ENCODE results near the gene SOS2.

SOS2 gene

GRCh38 chr14:50110323-50111037, 120.9 kb downstream of the SOS2 start:
- no CpG with 5 or more reads among the region's 4 CpGs for WGBS, 2 donors (ENCODE audit: extremely low coverage in 2 of 2, insufficient read length in 2 of 2, insufficient replicate concordance in 1 of 2)
- H2BK5ac ChIP-seq (ENCODE audit: low read length), result no peak overlapping the region
- no peak overlapping the region for H3K27ac ChIP-seq (replicated peaks; ENCODE audit: low read length)
- H3K4me2 ChIP-seq (ENCODE audit: insufficient read depth, low read length, poor library complexity, severe bottlenecking), result no peak overlapping the region
- peaks cover 1% of the 10 kb centered on the region for H3K79me1 ChIP-seq (ENCODE audit: low read depth, low read length)
- no peak overlapping the region for H3K14ac ChIP-seq (ENCODE audit: low read length)
- no peaks in the 10 kb centered on the region for H3K4me1 ChIP-seq (ENCODE audit: control insufficient read depth in 2 of 2, insufficient read depth in 1 of 2, low read depth in 1 of 2, low read length in 2 of 2)
- H2BK12ac ChIP-seq (ENCODE audit: low read length), result no peak overlapping the region
- no peak for DNase-seq (ENCODE audit: low spot score)
- no peak overlapping the region for H4K8ac ChIP-seq (ENCODE audit: low read depth, low read length)
- no peaks in the 10 kb centered on the region for H3K9me3 ChIP-seq (replicated peaks in 1 of 2; ENCODE audit: control insufficient read depth in 2 of 2, insufficient read depth in 1 of 2, low read depth in 1 of 2, low read length in 2 of 2)
- H2BK15ac ChIP-seq (ENCODE audit: low read length), result no peak overlapping the region
- H3K4me3 ChIP-seq (ENCODE audit: low read length in 2 of 2), result no peak overlapping the region
- no peak overlapping the region for H3K9ac ChIP-seq (ENCODE audit: low read depth, low read length, poor library complexity)
- no peak overlapping the region for H3K18ac ChIP-seq (ENCODE audit: low read length)
- H2AFZ ChIP-seq (ENCODE audit: low read length), result no peak overlapping the region
- H3K23ac ChIP-seq (ENCODE audit: low read depth, low read length, poor library complexity), result no peak overlapping the region
- no peaks in the 10 kb centered on the region for H3K27me3 ChIP-seq (ENCODE audit: control insufficient read depth in 3 of 3, insufficient read depth in 3 of 3, low read depth in 1 of 3, low read length in 3 of 3)
- no peak overlapping the region for H3K4ac ChIP-seq (ENCODE audit: low read length)
- no peak overlapping the region for H2AK5ac ChIP-seq (ENCODE audit: low read depth, low read length)
- H4K91ac ChIP-seq (ENCODE audit: low read depth, low read length, poor library complexity), result no peak overlapping the region
- no peak overlapping the region for H2BK120ac ChIP-seq (ENCODE audit: low read depth, low read length)
- H3K36me3 ChIP-seq (replicated peaks in 1 of 2; ENCODE audit: control insufficient read depth in 2 of 2, insufficient read depth in 2 of 2, low read length in 2 of 2), result peaks cover 15 to 87% of the 10 kb centered on the region in 2 donors

GRCh38 chr14:50109342-50109741, 122.0 kb downstream of the SOS2 start:
- no peak overlapping the region for H4K8ac ChIP-seq (ENCODE audit: low read depth, low read length)
- no peak overlapping the region for H3K23ac ChIP-seq (ENCODE audit: low read depth, low read length, poor library complexity)
- H3K4me3 ChIP-seq (ENCODE audit: low read length in 2 of 2), result no peak overlapping the region
- H3K18ac ChIP-seq (ENCODE audit: low read length), result no peak overlapping the region
- peaks cover 1% of the 10 kb centered on the region for H3K79me1 ChIP-seq (ENCODE audit: low read depth, low read length)
- H3K4ac ChIP-seq (ENCODE audit: low read length), result no peak overlapping the region
- no peak overlapping the region for H3K9ac ChIP-seq (ENCODE audit: low read depth, low read length, poor library complexity)
- no peaks in the 10 kb centered on the region for H3K27me3 ChIP-seq (ENCODE audit: control insufficient read depth in 3 of 3, insufficient read depth in 3 of 3, low read depth in 1 of 3, low read length in 3 of 3)
- no peak overlapping the region for H3K27ac ChIP-seq (replicated peaks; ENCODE audit: low read length)
- no CpG with 5 or more reads among the region's 6 CpGs for WGBS, 2 donors (ENCODE audit: extremely low coverage in 2 of 2, insufficient read length in 2 of 2, insufficient replicate concordance in 1 of 2)
- no peak overlapping the region for H2BK12ac ChIP-seq (ENCODE audit: low read length)
- no peak overlapping the region for H2BK120ac ChIP-seq (ENCODE audit: low read depth, low read length)
- no peak for DNase-seq (ENCODE audit: low spot score)
- no peak overlapping the region for H3K14ac ChIP-seq (ENCODE audit: low read length)
- H4K91ac ChIP-seq (ENCODE audit: low read depth, low read length, poor library complexity), result no peak overlapping the region
- no peak overlapping the region for H2AK5ac ChIP-seq (ENCODE audit: low read depth, low read length)
- peaks cover 12 to 79% of the 10 kb centered on the region in 2 donors for H3K36me3 ChIP-seq (replicated peaks in 1 of 2; ENCODE audit: control insufficient read depth in 2 of 2, insufficient read depth in 2 of 2, low read length in 2 of 2)
- H2AFZ ChIP-seq (ENCODE audit: low read length), result no peak overlapping the region
- H3K4me1 ChIP-seq (ENCODE audit: control insufficient read depth in 2 of 2, insufficient read depth in 1 of 2, low read depth in 1 of 2, low read length in 2 of 2), result no peaks in the 10 kb centered on the region
- H3K9me3 ChIP-seq (replicated peaks in 1 of 2; ENCODE audit: control insufficient read depth in 2 of 2, insufficient read depth in 1 of 2, low read depth in 1 of 2, low read length in 2 of 2), result no peaks in the 10 kb centered on the region
- H2BK5ac ChIP-seq (ENCODE audit: low read length), result no peak overlapping the region
- H2BK15ac ChIP-seq (ENCODE audit: low read length), result no peak overlapping the region
- H3K4me2 ChIP-seq (ENCODE audit: insufficient read depth, low read length, poor library complexity, severe bottlenecking), result no peak overlapping the region

GRCh38 chr14:50107850-50108249, 123.5 kb downstream of the SOS2 start:
- Histone ChIP-seq H2BK5ac (ENCODE audit: low read length) (no peak overlapping the region), H2BK15ac (ENCODE audit: low read length) (no peak overlapping the region), H3K23ac (ENCODE audit: low read depth, low read length, poor library complexity) (no peak overlapping the region), H3K27ac (replicated peaks; ENCODE audit: low read length) (no peak overlapping the region), H4K8ac (ENCODE audit: low read depth, low read length) (no peak overlapping the region), H3K4me1 (ENCODE audit: control insufficient read depth in 2 of 2, insufficient read depth in 1 of 2, low read depth in 1 of 2, low read length in 2 of 2) (no peaks in the 10 kb centered on the region), H3K9me3 (replicated peaks in 1 of 2; ENCODE audit: control insufficient read depth in 2 of 2, insufficient read depth in 1 of 2, low read depth in 1 of 2, low read length in 2 of 2) (no peaks in the 10 kb centered on the region), H2AK5ac (ENCODE audit: low read depth, low read length) (no peak overlapping the region), H2BK12ac (ENCODE audit: low read length) (no peak overlapping the region), H3K27me3 (ENCODE audit: control insufficient read depth in 3 of 3, insufficient read depth in 3 of 3, low read depth in 1 of 3, low read length in 3 of 3) (no peaks in the 10 kb centered on the region), H3K79me1 (ENCODE audit: low read depth, low read length) (peaks cover 1% of the 10 kb centered on the region), H3K18ac (ENCODE audit: low read length) (no peak overlapping the region), H3K14ac (ENCODE audit: low read length) (no peak overlapping the region), H3K4me3 (ENCODE audit: low read length in 2 of 2) (no peak overlapping the region), H3K4ac (ENCODE audit: low read length) (no peak overlapping the region), H2BK120ac (ENCODE audit: low read depth, low read length) (no peak overlapping the region), H3K4me2 (ENCODE audit: insufficient read depth, low read length, poor library complexity, severe bottlenecking) (no peak overlapping the region), H3K36me3 (replicated peaks in 1 of 2; ENCODE audit: control insufficient read depth in 2 of 2, insufficient read depth in 2 of 2, low read length in 2 of 2) (peaks cover 8 to 80% of the 10 kb centered on the region in 2 donors), H2AFZ (ENCODE audit: low read length) (no peak overlapping the region), H4K91ac (ENCODE audit: low read depth, low read length, poor library complexity) (no peak overlapping the region), H3K9ac (ENCODE audit: low read depth, low read length, poor library complexity) (no peak overlapping the region)
- no CpG with 5 or more reads among the region's 2 CpGs for WGBS, 2 donors (ENCODE audit: extremely low coverage in 2 of 2, insufficient read length in 2 of 2, insufficient replicate concordance in 1 of 2)
- DNase-seq (ENCODE audit: low spot score), result no peak

GRCh38 chr14:50106178-50106577, 125.2 kb downstream of the SOS2 start:
- H3K4me2 ChIP-seq (ENCODE audit: insufficient read depth, low read length, poor library complexity, severe bottlenecking), result no peak overlapping the region
- H2AK5ac ChIP-seq (ENCODE audit: low read depth, low read length), result no peak overlapping the region
- WGBS, 2 donors (ENCODE audit: extremely low coverage in 2 of 2, insufficient read length in 2 of 2, insufficient replicate concordance in 1 of 2), result no CpG with 5 or more reads among the region's 4 CpGs
- no peak overlapping the region for H2BK120ac ChIP-seq (ENCODE audit: low read depth, low read length)
- no peak overlapping the region for H3K18ac ChIP-seq (ENCODE audit: low read length)
- H3K14ac ChIP-seq (ENCODE audit: low read length), result no peak overlapping the region
- H3K4me1 ChIP-seq (ENCODE audit: control insufficient read depth in 2 of 2, insufficient read depth in 1 of 2, low read depth in 1 of 2, low read length in 2 of 2), result no peaks in the 10 kb centered on the region
- no peak overlapping the region for H3K9ac ChIP-seq (ENCODE audit: low read depth, low read length, poor library complexity)
- H3K23ac ChIP-seq (ENCODE audit: low read depth, low read length, poor library complexity), result no peak overlapping the region
- H4K8ac ChIP-seq (ENCODE audit: low read depth, low read length), result no peak overlapping the region
- H2BK15ac ChIP-seq (ENCODE audit: low read length), result no peak overlapping the region
- H3K9me3 ChIP-seq (replicated peaks in 1 of 2; ENCODE audit: control insufficient read depth in 2 of 2, insufficient read depth in 1 of 2, low read depth in 1 of 2, low read length in 2 of 2), result no peaks in the 10 kb centered on the region
- H3K27me3 ChIP-seq (ENCODE audit: control insufficient read depth in 3 of 3, insufficient read depth in 3 of 3, low read depth in 1 of 3, low read length in 3 of 3), result no peaks in the 10 kb centered on the region
- H3K36me3 ChIP-seq (replicated peaks in 1 of 2; ENCODE audit: control insufficient read depth in 2 of 2, insufficient read depth in 2 of 2, low read length in 2 of 2), result peaks cover 5 to 64% of the 10 kb centered on the region in 2 donors
- H3K79me1 ChIP-seq (ENCODE audit: low read depth, low read length), result no peaks in the 10 kb centered on the region
- no peak overlapping the region for H2BK12ac ChIP-seq (ENCODE audit: low read length)
- H2AFZ ChIP-seq (ENCODE audit: low read length), result no peak overlapping the region
- no peak overlapping the region for H3K4ac ChIP-seq (ENCODE audit: low read length)
- H2BK5ac ChIP-seq (ENCODE audit: low read length), result no peak overlapping the region
- no peak overlapping the region for H4K91ac ChIP-seq (ENCODE audit: low read depth, low read length, poor library complexity)
- no peak overlapping the region for H3K27ac ChIP-seq (replicated peaks; ENCODE audit: low read length)
- DNase-seq (ENCODE audit: low spot score), result no peak
- no peak overlapping the region for H3K4me3 ChIP-seq (ENCODE audit: low read length in 2 of 2)

Measured in neuronal stem cell (in vitro differentiated cells).